Uterus (tissue), 4 donors: ENCODE data around the gene PRKD1. TPM values are rescaled to one million over a fixed set of nuclear protein-coding genes. Genes with fewer than 3 reads are reported as not detected.

Experiments
- DNase-seq, 2 donors: peaks; one replicate each; pipeline ENCODE4 v3.0.0-alpha.2; 2019 to 2020
- H3K27ac ChIP-seq, 2 donors: fragments of 200-600 bp; sonication (generic); 1 replicate in 1 of 2; 2 replicates in 1 of 2; pipeline ENCODE4 v1.5.1; 2016 to 2018
- H3K27me3 ChIP-seq, 2 donors: fragments of 200-600 bp; sonication (generic); one replicate each; pipeline ENCODE4 v1.5.1; 2018 to 2019; ENCODE audit warnings: control low read depth in 1 of 2
- H3K36me3 ChIP-seq, 2 donors: fragments of 200-600 bp; sonication (generic); one replicate each; pipeline ENCODE4 v1.5.1; 2019; ENCODE audit warnings: control low read depth in 1 of 2
- H3K4me1 ChIP-seq, 2 donors: fragments of 200-600 bp; sonication (generic); one replicate each; pipeline ENCODE4 v1.5.1; 2018 to 2019; ENCODE audit warnings: control low read depth in 1 of 2
- H3K4me3 ChIP-seq, 2 donors: fragments of 200-600 bp; sonication (generic); 1 replicate in 1 of 2; 2 replicates in 1 of 2; pipeline ENCODE4 v1.5.1; 2018 to 2019; ENCODE audit warnings: mild to moderate bottlenecking in 1 of 2
- H3K9me3 ChIP-seq, 2 donors: fragments of 200-600 bp; sonication (generic); one replicate each; pipeline ENCODE4 v1.5.1; 2019; ENCODE audit warnings: control low read depth in 1 of 2
- POLR2A ChIP-seq, 2 donors: fragments of 450-650 bp; IDR thresholded peaks; one replicate each; pipeline ENCODE4 v1.6.1; 2016; ENCODE audit warnings: antibody characterized with exemption in 2 of 2, mild to moderate bottlenecking in 1 of 2, moderate library complexity in 1 of 2
- intact Hi-C: fragments of 100-400 bp; cut with DNase I; formaldehyde crosslinking; loops from one replicate; pipeline ENCODE4 v1.15.1; 2023; ENCODE audit warnings: low total_unique reads
- total RNA-seq, 4 donors: library from RNA; depleted of rRNA in 3 of 4; stranded (reverse); fragments of >200 nt in 3 of 4; gene quantifications; one replicate each; pipeline versions ENCODE4 v1.1.0 to v1.2.4, GENCODE V29; 2014 to 2023
- TF ChIP-seq, protein P1 (sequence below), 4 experiments: fragments of 200-600 bp in 2 of 4; fragments of 450-650 bp in 2 of 4; sonication (generic) in 2 of 4; IDR thresholded peaks; one replicate each; pipeline ENCODE4 v1.5.1; 2016 to 2019; ENCODE audit warnings: antibody characterized with exemption in 4 of 4, mild to moderate bottlenecking in 2 of 4, moderate library complexity in 1 of 4
- donor health status: DM: yes; HTN: yes; CAD: no.

PRKD1 gene
- total RNA-seq, 4 donors from 2014 or later, result 6.4 to 47.9 (median 31.5) TPM

DNA sequence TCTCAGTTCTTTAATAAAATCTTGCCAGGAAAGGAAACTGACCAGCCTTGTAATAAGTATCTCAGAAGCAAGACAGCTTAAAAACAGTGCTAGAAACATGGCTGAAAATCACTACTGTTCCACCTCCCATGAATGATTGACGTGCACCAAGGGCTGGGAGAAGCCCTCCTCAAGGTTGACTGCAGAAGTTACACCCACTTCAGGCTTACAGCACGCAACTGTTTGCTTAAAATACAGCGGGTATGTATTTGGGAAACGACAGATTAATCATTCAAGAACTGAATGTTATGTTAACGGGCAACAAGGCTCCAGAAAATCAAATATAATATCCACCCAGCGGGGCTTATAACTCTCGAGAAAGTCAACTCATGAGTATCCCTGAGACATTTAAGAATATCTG, 22.1 kb downstream of the PRKD1 start:
- TF ChIP-seq, protein P1, sequence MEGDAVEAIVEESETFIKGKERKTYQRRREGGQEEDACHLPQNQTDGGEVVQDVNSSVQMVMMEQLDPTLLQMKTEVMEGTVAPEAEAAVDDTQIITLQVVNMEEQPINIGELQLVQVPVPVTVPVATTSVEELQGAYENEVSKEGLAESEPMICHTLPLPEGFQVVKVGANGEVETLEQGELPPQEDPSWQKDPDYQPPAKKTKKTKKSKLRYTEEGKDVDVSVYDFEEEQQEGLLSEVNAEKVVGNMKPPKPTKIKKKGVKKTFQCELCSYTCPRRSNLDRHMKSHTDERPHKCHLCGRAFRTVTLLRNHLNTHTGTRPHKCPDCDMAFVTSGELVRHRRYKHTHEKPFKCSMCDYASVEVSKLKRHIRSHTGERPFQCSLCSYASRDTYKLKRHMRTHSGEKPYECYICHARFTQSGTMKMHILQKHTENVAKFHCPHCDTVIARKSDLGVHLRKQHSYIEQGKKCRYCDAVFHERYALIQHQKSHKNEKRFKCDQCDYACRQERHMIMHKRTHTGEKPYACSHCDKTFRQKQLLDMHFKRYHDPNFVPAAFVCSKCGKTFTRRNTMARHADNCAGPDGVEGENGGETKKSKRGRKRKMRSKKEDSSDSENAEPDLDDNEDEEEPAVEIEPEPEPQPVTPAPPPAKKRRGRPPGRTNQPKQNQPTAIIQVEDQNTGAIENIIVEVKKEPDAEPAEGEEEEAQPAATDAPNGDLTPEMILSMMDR (IDR thresholded peaks at IDR 0.05), result no peak
- no peak for TF ChIP-seq POLR2A (IDR thresholded peaks at IDR 0.05)
- H3K27ac ChIP-seq, result no peak overlapping the region
- H3K27me3 ChIP-seq, result no peaks in the 10 kb centered on the region
- H3K36me3 ChIP-seq, result no peaks in the 10 kb centered on the region
- H3K4me1 ChIP-seq, result no peaks in the 10 kb centered on the region
- H3K4me3 ChIP-seq, result no peak overlapping the region
- no peak for DNase-seq
- H3K9me3 ChIP-seq, result no peaks in the 10 kb centered on the region
- intact Hi-C loops, result no loop called here

DNA sequence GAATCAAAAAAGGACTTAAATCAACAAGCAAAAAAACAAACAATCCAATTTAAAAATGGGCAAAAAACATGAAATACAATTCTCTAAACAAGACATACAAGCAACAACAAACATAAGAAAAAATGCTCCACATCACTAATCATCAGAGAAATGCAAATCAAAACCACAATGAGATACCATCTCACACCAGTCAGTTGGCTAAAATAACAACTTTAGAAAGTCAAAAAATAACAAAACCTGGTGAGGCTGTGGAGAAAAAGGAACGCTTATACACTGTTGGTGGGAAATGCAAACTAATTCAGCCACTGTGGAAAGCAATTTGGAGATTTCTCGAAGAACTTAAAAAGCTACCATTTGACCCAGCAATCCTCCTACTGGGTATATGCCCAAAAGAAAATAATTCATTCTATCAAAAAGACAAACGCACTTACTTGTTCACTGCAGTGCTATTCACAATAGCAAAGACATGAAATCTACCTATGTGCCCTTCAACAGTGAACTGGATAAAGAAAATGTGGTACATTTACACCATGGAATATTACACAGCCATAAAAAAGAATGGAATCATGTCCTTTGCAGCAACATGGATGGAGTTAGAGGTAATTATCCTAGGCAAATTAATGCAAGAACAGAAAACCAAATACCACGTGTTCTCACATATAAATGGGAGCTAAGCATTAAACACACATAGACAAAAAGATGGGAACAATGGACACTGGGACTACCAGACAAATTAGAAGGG, 26.9 kb downstream of the PRKD1 start:
- H3K9me3 ChIP-seq, result no peaks in the 10 kb centered on the region
- no peaks in the 10 kb centered on the region for H3K27me3 ChIP-seq
- no peak overlapping the region for H3K27ac ChIP-seq
- no peaks in the 10 kb centered on the region for H3K4me1 ChIP-seq
- TF ChIP-seq POLR2A (IDR thresholded peaks at IDR 0.05), result no peak
- TF ChIP-seq, protein P1 (IDR thresholded peaks at IDR 0.05), result no peak
- no peak for DNase-seq
- intact Hi-C loops, result no loop called here
- no peaks in the 10 kb centered on the region for H3K36me3 ChIP-seq
- no peak overlapping the region for H3K4me3 ChIP-seq

DNA sequence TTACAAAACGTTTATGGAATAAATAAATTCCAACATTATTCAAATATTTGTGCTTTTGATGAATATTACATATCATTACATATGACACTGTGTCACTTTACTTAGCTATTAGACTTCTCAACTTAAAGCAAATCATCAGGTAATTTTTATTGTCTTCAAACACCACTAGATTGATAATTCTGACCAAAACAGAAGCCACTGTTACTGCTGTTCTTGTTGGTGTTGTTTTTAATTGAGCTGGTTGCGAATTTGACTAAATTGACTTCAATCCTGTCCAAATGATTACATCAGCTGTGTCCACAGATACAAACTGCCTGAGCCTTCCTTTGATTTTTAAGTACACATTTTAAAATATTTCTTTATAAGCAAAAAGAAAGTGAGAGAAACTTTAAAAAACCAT, 29.2 kb downstream of the PRKD1 start:
- no peak for TF ChIP-seq POLR2A (IDR thresholded peaks at IDR 0.05)
- TF ChIP-seq, protein P1 (IDR thresholded peaks at IDR 0.05), result no peak
- Histone ChIP-seq H3K9me3 (no peaks in the 10 kb centered on the region), H3K27ac (no peak overlapping the region), H3K27me3 (no peaks in the 10 kb centered on the region), H3K4me1 (no peaks in the 10 kb centered on the region), H3K4me3 (no peak overlapping the region), H3K36me3 (no peaks in the 10 kb centered on the region)
- no peak for DNase-seq
- intact Hi-C loops, result no loop called here

DNA sequence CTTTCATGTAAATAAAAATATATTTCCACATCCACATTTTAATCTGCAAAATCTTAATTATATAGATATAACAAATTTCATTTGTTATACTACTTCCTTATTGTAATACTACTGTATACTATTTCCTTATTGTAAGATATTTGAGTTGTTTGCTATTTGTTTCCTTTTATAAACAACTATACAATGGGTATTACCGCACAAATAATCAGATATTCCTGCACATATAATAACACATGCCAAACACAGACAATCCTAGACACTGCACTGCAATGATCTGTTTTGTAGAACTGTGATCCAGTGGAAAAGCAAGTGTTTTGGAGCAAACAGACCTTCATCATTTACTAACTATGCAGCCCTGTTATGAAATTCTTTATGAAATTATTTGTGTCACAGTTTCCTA, 30.5 kb downstream of the PRKD1 start:
- H3K9me3 ChIP-seq, result no peaks in the 10 kb centered on the region
- DNase-seq, result no peak
- H3K36me3 ChIP-seq, result no peaks in the 10 kb centered on the region
- TF ChIP-seq POLR2A (IDR thresholded peaks at IDR 0.05), result no peak
- TF ChIP-seq, protein P1 (IDR thresholded peaks at IDR 0.05), result no peak
- H3K27me3 ChIP-seq, result no peaks in the 10 kb centered on the region
- no peak overlapping the region for H3K4me3 ChIP-seq
- H3K27ac ChIP-seq, result no peak overlapping the region
- intact Hi-C loops, result no loop called here
- H3K4me1 ChIP-seq, result no peaks in the 10 kb centered on the region

DNA sequence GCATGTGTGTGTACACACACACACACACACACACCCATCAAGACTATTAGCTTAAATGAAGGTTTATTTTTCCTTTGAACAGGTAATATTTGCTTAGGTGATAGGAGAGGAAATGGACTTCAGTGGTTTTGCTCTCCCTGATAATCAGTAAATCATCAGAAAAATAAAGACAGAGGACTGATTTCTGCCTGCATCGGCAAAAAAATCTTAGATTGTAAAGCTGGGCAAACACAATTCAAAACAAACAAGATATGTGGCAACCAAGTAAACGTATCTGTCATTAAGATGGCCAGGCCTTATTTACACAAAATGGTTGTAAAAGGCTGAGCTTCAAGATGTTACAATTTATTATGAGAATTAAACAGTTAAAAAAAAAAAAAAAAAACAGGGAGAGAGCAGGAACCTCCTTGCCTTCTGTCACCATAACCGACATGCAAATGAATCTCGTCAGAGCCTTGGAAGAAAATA, 31.3 kb downstream of the PRKD1 start:
- no peak for DNase-seq
- TF ChIP-seq, protein P1 (IDR thresholded peaks at IDR 0.05), result no peak
- no peaks in the 10 kb centered on the region for H3K36me3 ChIP-seq
- no peaks in the 10 kb centered on the region for H3K4me1 ChIP-seq
- H3K4me3 ChIP-seq, result no peak overlapping the region
- H3K27me3 ChIP-seq, result no peaks in the 10 kb centered on the region
- H3K27ac ChIP-seq, result no peak overlapping the region
- intact Hi-C loops, result no loop called here
- H3K9me3 ChIP-seq, result no peaks in the 10 kb centered on the region
